Mucosa of descending colon (tissue), 3 donors: Measurements from ENCODE around the gene ZNF668. TPM values are rescaled to one million over a fixed set of nuclear protein-coding genes. Genes with fewer than 3 reads are reported as not detected.

Experiments
- ATAC-seq: fragments of 200-7000 bp; cut with Tn5 transposase; one replicate; pipeline ENCODE4 v1.9.1; 2020; ENCODE audit warnings: mild to moderate bottlenecking, moderate library complexity
- DNase-seq, 3 donors: peaks; one replicate each; pipeline ENCODE4 v3.0.0-alpha.2; 2020
- H3K36me3 ChIP-seq: fragments of 200-600 bp; one replicate; pipeline ENCODE4 v1.8.0; 2021; ENCODE audit warnings: low read depth, mild to moderate bottlenecking
- H3K4me1 ChIP-seq: fragments of 200-600 bp; one replicate; pipeline ENCODE4 v1.8.0; 2021; ENCODE audit warnings: low read depth, mild to moderate bottlenecking
- H3K4me3 ChIP-seq: fragments of 200-600 bp; one replicate; pipeline ENCODE4 v1.8.0; 2021; ENCODE audit warnings: mild to moderate bottlenecking
- H3K9me3 ChIP-seq: fragments of 200-600 bp; one replicate; pipeline ENCODE4 v1.8.0; 2021; ENCODE audit warnings: mild to moderate bottlenecking
- intact Hi-C, 2 donors: fragments of 100-400 bp; cut with DNase I in 1 of 2; cut with micrococcal nuclease in 1 of 2; formaldehyde crosslinking; loops; one replicate each; pipeline versions ENCODE4 v1.11.0 to v1.11.1; 2022; cut with DNase I, micrococcal nuclease
- total RNA-seq, 3 donors: library from RNA; stranded (reverse); fragmentation: NEBNext Ultra II Directional in 2 of 3; extraction: Animal tissue kit (Norgen Biotek cat#: 25700) in 2 of 3; gene quantifications; one replicate each; pipeline versions ENCODE4 v1.2.1 to v1.2.4, GENCODE V29; 2021 to 2023
- TF ChIP-seq, protein P1 (sequence below): fragments of 200-600 bp; IDR thresholded peaks from one replicate; pipeline ENCODE4 v1.8.0; 2022; ENCODE audit warnings: antibody characterized with exemption, mild to moderate bottlenecking
- donor health status: DM: no; HTN: no; CAD: no; lungs with moderate emphysema.
- donor health status: DM: no; HTN: no; CAD: no.
- donor health status: DM: no; HTN: yes; CAD: no.

ZNF668 gene
- total RNA-seq, 3 donors from 2014 or later = 8.3 to 10.2 (median 9.8) TPM

DNA sequence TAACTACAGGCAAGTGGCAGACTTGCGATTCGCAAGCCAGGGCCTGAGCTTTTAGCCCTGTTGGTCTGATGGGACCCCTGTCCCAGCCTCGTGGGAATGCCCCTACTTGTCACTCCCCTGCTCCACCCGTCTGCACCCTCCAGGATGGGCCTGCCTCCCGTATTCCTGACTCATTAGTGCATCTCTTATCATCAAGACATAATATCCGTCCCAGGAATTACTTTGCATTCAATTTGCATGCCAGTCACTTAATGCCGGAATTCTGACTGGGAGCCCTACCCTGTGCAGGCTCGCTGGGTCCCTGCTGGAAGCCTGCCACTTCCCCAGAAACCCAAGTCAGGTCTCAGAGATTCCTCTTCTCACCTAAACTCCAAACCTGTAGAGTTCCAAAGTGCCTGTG, 11.4 kb upstream of the ZNF668 start:
- ATAC-seq = no peak
- DNase-seq = no peak
- intact Hi-C loops = no loop called here
- Histone ChIP-seq H3K9me3 (no peaks in the 10 kb centered on the region), H3K36me3 (no peaks in the 10 kb centered on the region), H3K4me3 (no peak overlapping the region), H3K4me1 (no peaks in the 10 kb centered on the region)
- TF ChIP-seq, protein P1, sequence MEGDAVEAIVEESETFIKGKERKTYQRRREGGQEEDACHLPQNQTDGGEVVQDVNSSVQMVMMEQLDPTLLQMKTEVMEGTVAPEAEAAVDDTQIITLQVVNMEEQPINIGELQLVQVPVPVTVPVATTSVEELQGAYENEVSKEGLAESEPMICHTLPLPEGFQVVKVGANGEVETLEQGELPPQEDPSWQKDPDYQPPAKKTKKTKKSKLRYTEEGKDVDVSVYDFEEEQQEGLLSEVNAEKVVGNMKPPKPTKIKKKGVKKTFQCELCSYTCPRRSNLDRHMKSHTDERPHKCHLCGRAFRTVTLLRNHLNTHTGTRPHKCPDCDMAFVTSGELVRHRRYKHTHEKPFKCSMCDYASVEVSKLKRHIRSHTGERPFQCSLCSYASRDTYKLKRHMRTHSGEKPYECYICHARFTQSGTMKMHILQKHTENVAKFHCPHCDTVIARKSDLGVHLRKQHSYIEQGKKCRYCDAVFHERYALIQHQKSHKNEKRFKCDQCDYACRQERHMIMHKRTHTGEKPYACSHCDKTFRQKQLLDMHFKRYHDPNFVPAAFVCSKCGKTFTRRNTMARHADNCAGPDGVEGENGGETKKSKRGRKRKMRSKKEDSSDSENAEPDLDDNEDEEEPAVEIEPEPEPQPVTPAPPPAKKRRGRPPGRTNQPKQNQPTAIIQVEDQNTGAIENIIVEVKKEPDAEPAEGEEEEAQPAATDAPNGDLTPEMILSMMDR = no peak

DNA sequence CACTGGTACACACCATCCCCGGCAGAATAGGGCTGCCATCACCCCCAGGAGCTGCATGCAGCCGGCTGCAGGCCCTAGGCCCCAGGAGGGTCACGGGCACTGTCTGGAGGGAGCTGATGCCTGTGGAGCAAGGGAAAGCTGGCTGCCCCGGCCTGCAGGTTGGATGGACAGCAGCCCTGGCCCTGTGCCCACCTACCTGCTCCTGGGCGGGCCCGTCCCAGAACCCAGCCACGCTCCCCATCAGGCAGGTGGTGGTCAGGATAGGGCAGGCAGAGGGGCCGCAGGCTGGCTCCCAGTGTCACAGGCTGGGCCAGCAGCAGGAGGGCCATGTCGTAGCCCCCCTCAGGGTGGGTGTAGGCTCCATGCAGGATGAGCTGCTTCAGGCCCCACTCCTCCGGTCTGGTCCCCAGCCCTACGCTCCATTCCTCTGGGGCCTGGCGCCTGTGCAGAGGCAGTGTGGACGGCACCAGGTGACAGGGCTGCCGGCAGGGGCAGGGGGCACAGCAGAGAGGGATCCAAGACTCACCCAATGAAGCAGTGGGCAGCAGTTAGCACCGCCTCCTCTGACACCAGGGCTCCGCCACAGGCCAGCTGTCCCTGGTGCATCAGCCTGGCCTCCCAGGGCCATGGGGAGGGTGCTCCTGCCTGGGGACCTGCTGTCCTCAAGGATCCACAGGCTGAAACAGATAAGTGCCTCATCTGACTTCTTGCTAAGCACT, 10.7 kb upstream of the ZNF668 start:
- Histone ChIP-seq H3K4me3 (no peak overlapping the region), H3K9me3 (no peaks in the 10 kb centered on the region), H3K36me3 (peaks cover 3% of the 10 kb centered on the region), H3K4me1 (no peaks in the 10 kb centered on the region)
- ATAC-seq = no peak
- intact Hi-C loops = no loop called here
- TF ChIP-seq, protein P1 = no peak
- DNase-seq = no peak

DNA sequence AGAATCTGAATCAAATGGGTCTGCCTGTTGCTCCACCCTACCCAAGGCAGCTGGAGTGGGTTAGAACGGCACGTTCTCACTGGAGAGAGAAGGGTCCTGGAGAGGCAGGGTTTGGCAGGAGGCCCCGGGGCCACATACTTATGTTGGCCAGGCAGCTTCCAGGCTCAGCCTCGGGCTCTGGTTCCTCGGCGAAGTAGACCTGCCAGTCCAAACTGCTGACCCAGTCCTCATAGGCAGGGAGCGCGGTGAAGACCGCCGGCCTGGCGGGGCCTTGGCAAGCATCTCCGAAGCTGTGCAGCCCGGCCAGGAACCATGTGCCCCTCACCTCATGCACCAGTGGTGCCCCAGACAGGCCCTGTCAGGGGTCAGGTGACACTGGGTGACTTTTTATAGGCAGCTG, 9.9 kb upstream of the ZNF668 start:
- Histone ChIP-seq H3K4me1 (no peaks in the 10 kb centered on the region), H3K36me3 (peaks cover 3% of the 10 kb centered on the region), H3K4me3 (no peak overlapping the region), H3K9me3 (no peaks in the 10 kb centered on the region)
- no peak for ATAC-seq
- no peak for DNase-seq
- TF ChIP-seq, protein P1 = no peak
- intact Hi-C loops = no loop called here

DNA sequence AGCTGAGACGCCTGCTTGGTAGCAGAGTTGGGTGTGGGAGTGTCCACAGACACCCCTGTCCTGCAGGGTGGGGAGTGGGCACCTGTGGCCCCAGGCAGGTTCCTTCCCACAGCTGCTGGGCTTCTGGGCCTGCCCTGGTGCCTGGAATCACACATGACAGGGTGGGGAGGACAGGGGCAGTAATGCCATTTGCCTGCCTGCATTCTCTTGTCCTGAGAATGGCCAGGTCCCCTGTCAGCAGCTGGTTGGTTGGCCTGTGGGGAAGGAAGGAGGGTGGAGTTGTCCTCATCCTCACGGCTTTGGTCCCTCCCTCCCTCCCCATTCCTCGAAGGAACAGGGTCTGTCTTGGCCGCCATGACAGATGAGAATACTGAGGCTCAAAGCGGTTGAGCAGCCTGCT, 9.5 kb upstream of the ZNF668 start:
- TF ChIP-seq, protein P1 = no peak
- DNase-seq (no peak), ATAC-seq (no peak)
- H3K4me3 ChIP-seq = no peak overlapping the region
- no peaks in the 10 kb centered on the region for H3K4me1 ChIP-seq
- intact Hi-C loops = no loop called here
- H3K36me3 ChIP-seq = peaks cover 3% of the 10 kb centered on the region
- no peaks in the 10 kb centered on the region for H3K9me3 ChIP-seq

DNA sequence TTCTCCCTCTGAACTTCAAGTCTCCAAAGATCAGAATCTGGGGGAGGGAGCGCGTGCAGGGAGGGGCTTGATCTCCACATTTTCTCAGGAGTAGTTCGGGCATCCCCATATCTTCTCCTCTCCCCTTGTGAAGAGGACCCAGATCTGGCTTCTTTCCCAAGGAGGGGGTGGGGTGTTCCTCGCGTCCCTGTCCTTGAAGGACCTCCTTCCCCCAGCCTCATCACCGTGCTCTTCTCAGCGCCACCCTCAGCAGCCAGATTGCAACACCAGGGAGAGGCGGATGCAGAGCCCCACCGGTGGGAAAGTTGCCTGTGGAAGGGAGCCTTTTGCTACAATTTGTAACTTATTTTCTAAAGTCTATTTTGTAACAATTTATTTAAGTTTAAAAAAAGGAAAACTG, 9.0 kb upstream of the ZNF668 start:
- no peak for DNase-seq
- no peaks in the 10 kb centered on the region for H3K4me1 ChIP-seq
- H3K36me3 ChIP-seq = peaks cover 3% of the 10 kb centered on the region
- H3K4me3 ChIP-seq = no peak overlapping the region
- H3K9me3 ChIP-seq = no peaks in the 10 kb centered on the region
- ATAC-seq = no peak
- TF ChIP-seq, protein P1 = no peak
- intact Hi-C loops = no loop called here
